Measurements from ENCODE around the gene COL5A1. TPM values are rescaled to one million over a fixed set of nuclear protein-coding genes. Genes with fewer than 3 reads are reported as not detected.

Gene COL5A1
- total RNA-seq, 1 experiment from 2014 or later = 9.5 TPM

GRCh38 chr9:134887219-134887618, 245.6 kb downstream of the COL5A1 start:
- H3T11ph ChIP-seq (ENCODE audit: low read length) = no peak overlapping the region
- Mint-ChIP-seq H3K4me1 (peaks cover 0 to 4% of the 10 kb centered on the region in 2 experiments; a peak in 2 of 4 replicates), H3K27me3 (ENCODE audit: low read depth) (no peaks in the 10 kb centered on the region; the same call in none of the 2 replicates), H3K36me3 (ENCODE audit: insufficient read depth in 1 of 3, low read depth in 3 of 3) (no peaks in the 10 kb centered on the region), H3K9me3 (no peaks in the 10 kb centered on the region), H3K4me3 (no peak overlapping the region), H3K27ac (no peak overlapping the region)
- WGBS (ENCODE audit: extremely low coverage, insufficient read length, low lambda C conversion rate) = no CpG with 5 or more reads among the region's 10 CpGs
- no peak overlapping the region for H2BK5ac ChIP-seq (ENCODE audit: insufficient read length, low read length)
- no peaks in the 10 kb centered on the region for H3K9me3 ChIP-seq (ENCODE audit: control insufficient read depth, low read depth, low read length)
- H3K4me2 ChIP-seq (ENCODE audit: insufficient read depth, insufficient read length, low read length) = no peak overlapping the region
- no peak overlapping the region for H3K18ac ChIP-seq (ENCODE audit: insufficient read length, low read depth, low read length)
- no peaks in the 10 kb centered on the region for H3K4me1 ChIP-seq (ENCODE audit: insufficient read depth, low read length)
- no peak for DNase-seq
- H4K5ac ChIP-seq (ENCODE audit: insufficient read length, low read depth, low read length) = no peak overlapping the region
- no peak overlapping the region for H3K14ac ChIP-seq (ENCODE audit: insufficient read depth, low read length)
- H2BK12ac ChIP-seq (ENCODE audit: insufficient read length, low read depth, low read length) = no peak overlapping the region
- H4K91ac ChIP-seq (ENCODE audit: insufficient read length, low read depth, low read length) = no peak overlapping the region
- no peak overlapping the region for H3K23ac ChIP-seq (ENCODE audit: insufficient read length, low read depth, low read length)
- no peak overlapping the region for H3K9ac ChIP-seq (ENCODE audit: extremely low read depth, insufficient read length, low read length)
- H3K56ac ChIP-seq (ENCODE audit: insufficient read length, low read depth, low read length) = no peak overlapping the region
- H4K20me1 ChIP-seq (ENCODE audit: control insufficient read depth, insufficient read depth, insufficient read length) = no peaks in the 10 kb centered on the region
- H3K4ac ChIP-seq (ENCODE audit: low read depth, low read length) = no peak overlapping the region
- H3K23me2 ChIP-seq (ENCODE audit: insufficient read length, low read depth, low read length, poor library complexity, severe bottlenecking) = no peaks in the 10 kb centered on the region
- no peak overlapping the region for H2AK5ac ChIP-seq (ENCODE audit: insufficient read length, low read length)
- H2BK120ac ChIP-seq (ENCODE audit: low read depth, low read length, poor library complexity, severe bottlenecking) = no peak overlapping the region
- H3K27me3 ChIP-seq (ENCODE audit: insufficient read depth, low read length) = no peaks in the 10 kb centered on the region
- H3K27ac ChIP-seq (ENCODE audit: insufficient read length, low read depth, low read length) = no peak overlapping the region
- H2BK20ac ChIP-seq (ENCODE audit: low read depth, low read length, poor library complexity, severe bottlenecking) = no peak overlapping the region
- H3K79me1 ChIP-seq (ENCODE audit: insufficient read depth, low read depth, low read length, poor library complexity, severe bottlenecking) = no peaks in the 10 kb centered on the region
- H2AFZ ChIP-seq (ENCODE audit: low read length) = no peak overlapping the region
- no peak overlapping the region for H2BK15ac ChIP-seq (ENCODE audit: low read depth, low read length)
- no peaks in the 10 kb centered on the region for H3K79me2 ChIP-seq (ENCODE audit: insufficient read depth, low read length)
- no peak overlapping the region for H4K8ac ChIP-seq (replicated peaks; ENCODE audit: insufficient read length, low read depth, low read length)
- TF ChIP-seq CTCF (conservative IDR thresholded peaks at IDR 0.05) = no peak
